ENCODE results near the gene WDPCP. TPM values are rescaled to one million over a fixed set of nuclear protein-coding genes. Genes with fewer than 3 reads are reported as not detected.
"Not testable (repeated sequence)": the region's sequence is repeated elsewhere in the genome, so short reads cannot be mapped to it uniquely, and the experiment has no call there.

The WDPCP gene
- total RNA-seq, 2 experiments from 2014 or later: 14.8 to 29.3 TPM

DNA sequence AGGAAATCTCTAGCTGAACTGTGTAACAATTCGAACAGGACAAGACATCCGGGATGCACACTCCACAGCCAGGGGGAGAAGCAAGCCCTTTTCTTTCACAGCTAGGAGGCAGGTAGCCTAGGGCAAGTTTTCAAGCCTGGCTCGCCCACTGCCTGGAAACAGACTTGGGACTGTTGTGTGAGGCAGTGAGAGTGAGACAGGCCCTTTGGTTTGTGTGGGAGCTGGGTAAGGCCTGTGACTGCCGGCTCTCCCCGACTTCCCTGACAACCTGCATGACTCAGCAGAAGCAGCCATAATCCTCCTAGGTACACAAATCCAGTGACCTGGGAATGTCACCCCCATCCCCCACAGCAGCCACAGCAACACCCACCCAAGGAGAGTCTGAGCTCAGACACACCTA is 179.7 kb downstream of the WDPCP start:
- CTCF ChIA-PET (ENCODE audit: unreplicated experiment): no interaction called here
- intact Hi-C loops (cut with micrococcal nuclease; ENCODE audit: unreplicated experiment): no loop called here
- Histone ChIP-seq H3K9me3 (ENCODE audit: low read length) (no peaks in the 10 kb centered on the region), H3K4me3 (ENCODE audit: low read depth, low read length, poor library complexity, severe bottlenecking) (no peak overlapping the region), H3K79me2 (ENCODE audit: insufficient read depth, low read depth, low read length) (no peaks in the 10 kb centered on the region), H4K20me1 (ENCODE audit: insufficient read depth, low read length) (no peaks in the 10 kb centered on the region), H3K9me2 (ENCODE audit: insufficient read depth, low read length) (no peaks in the 10 kb centered on the region), H3K36me3 (ENCODE audit: insufficient read depth, low read length) (no peaks in the 10 kb centered on the region), H2AFZ (ENCODE audit: low read length) (no peak overlapping the region), H3K4me2 (ENCODE audit: low read length) (no peak overlapping the region), H3K4me1 (ENCODE audit: insufficient read depth, low read length, poor library complexity, severe bottlenecking) (no peaks in the 10 kb centered on the region), H3K27ac (ENCODE audit: low read depth, low read length, poor library complexity, severe bottlenecking) (no peak overlapping the region)
- TF ChIP-seq, protein P1, sequence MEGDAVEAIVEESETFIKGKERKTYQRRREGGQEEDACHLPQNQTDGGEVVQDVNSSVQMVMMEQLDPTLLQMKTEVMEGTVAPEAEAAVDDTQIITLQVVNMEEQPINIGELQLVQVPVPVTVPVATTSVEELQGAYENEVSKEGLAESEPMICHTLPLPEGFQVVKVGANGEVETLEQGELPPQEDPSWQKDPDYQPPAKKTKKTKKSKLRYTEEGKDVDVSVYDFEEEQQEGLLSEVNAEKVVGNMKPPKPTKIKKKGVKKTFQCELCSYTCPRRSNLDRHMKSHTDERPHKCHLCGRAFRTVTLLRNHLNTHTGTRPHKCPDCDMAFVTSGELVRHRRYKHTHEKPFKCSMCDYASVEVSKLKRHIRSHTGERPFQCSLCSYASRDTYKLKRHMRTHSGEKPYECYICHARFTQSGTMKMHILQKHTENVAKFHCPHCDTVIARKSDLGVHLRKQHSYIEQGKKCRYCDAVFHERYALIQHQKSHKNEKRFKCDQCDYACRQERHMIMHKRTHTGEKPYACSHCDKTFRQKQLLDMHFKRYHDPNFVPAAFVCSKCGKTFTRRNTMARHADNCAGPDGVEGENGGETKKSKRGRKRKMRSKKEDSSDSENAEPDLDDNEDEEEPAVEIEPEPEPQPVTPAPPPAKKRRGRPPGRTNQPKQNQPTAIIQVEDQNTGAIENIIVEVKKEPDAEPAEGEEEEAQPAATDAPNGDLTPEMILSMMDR (conservative IDR thresholded peaks at IDR 0.05; ENCODE audit: low read length): no peak
- TF ChIP-seq EZH2phosphoT487 (IDR thresholded peaks at IDR 0.05; ENCODE audit: borderline replicate concordance, low read depth, low read length): no peak
- no peak for DNase-seq (ENCODE audit: low spot score)
- POLR2A ChIA-PET: no interaction called here
- no TSS peak for BruUV-seq (replicated peaks)

DNA sequence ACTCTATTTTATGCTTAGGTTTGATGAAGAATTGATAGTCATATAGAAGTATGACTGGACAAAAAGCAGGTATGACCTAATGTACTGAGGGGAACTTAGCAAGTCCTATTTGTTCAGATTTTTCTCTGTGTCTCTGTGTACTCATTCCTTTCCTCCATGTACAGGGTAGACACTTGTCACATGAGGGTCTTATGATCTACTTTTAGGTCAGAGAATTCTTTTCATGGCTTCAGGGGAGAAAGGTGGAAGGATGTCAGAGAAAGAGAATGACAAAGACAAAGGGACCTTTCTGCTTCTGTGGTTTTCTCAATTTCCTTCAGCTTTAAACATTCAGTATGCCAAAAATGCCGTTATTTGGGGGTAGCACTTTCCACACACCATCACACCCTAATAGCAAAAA is 181.6 kb downstream of the WDPCP start:
- no TSS peak for BruUV-seq (replicated peaks)
- ChIA-PET POLR2A (no interaction called here), CTCF (ENCODE audit: unreplicated experiment) (no interaction called here)
- Histone ChIP-seq H3K79me2 (ENCODE audit: insufficient read depth, low read depth, low read length) (no peaks in the 10 kb centered on the region), H3K9me3 (ENCODE audit: low read length) (no peaks in the 10 kb centered on the region), H3K27ac (ENCODE audit: low read depth, low read length, poor library complexity, severe bottlenecking) (no peak overlapping the region), H3K36me3 (ENCODE audit: insufficient read depth, low read length) (no peaks in the 10 kb centered on the region), H3K4me3 (ENCODE audit: low read depth, low read length, poor library complexity, severe bottlenecking) (no peak overlapping the region), H3K4me1 (ENCODE audit: insufficient read depth, low read length, poor library complexity, severe bottlenecking) (no peaks in the 10 kb centered on the region), H2AFZ (ENCODE audit: low read length) (no peak overlapping the region), H3K4me2 (ENCODE audit: low read length) (no peak overlapping the region), H3K9me2 (ENCODE audit: insufficient read depth, low read length) (no peaks in the 10 kb centered on the region), H4K20me1 (ENCODE audit: insufficient read depth, low read length) (no peaks in the 10 kb centered on the region)
- no peak for DNase-seq (ENCODE audit: low spot score)
- intact Hi-C loops (cut with micrococcal nuclease; ENCODE audit: unreplicated experiment): no loop called here
- TF ChIP-seq, protein P1 (conservative IDR thresholded peaks at IDR 0.05; ENCODE audit: low read length): no peak
- TF ChIP-seq EZH2phosphoT487 (IDR thresholded peaks at IDR 0.05; ENCODE audit: borderline replicate concordance, low read depth, low read length): no peak

DNA sequence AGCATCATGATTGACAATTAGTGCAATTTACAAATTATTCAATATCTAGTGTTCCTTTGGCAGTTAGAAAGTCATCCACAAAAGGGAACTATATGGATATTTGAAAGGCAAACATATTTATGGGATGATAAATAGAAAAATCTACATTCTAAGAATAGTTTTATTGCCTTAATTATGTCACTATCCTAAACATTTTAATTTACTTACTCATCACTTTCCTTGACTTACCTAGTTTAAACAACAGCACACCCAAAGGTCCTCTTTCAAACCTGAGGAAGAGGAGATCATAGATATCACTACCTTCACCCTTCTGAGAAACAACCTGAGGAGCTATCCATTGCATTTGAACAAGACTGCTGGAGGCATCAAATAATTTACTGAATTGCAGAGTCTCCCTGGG is 184.5 kb downstream of the WDPCP start:
- TF ChIP-seq, protein P1 (conservative IDR thresholded peaks at IDR 0.05; ENCODE audit: low read length): no peak
- no peak for TF ChIP-seq EZH2phosphoT487 (IDR thresholded peaks at IDR 0.05; ENCODE audit: borderline replicate concordance, low read depth, low read length)
- Histone ChIP-seq H3K4me2 (ENCODE audit: low read length) (no peak overlapping the region), H3K9me3 (ENCODE audit: low read length) (no peaks in the 10 kb centered on the region), H3K79me2 (ENCODE audit: insufficient read depth, low read depth, low read length) (no peaks in the 10 kb centered on the region), H3K4me3 (ENCODE audit: low read depth, low read length, poor library complexity, severe bottlenecking) (no peak overlapping the region), H3K27ac (ENCODE audit: low read depth, low read length, poor library complexity, severe bottlenecking) (no peak overlapping the region), H3K36me3 (ENCODE audit: insufficient read depth, low read length) (no peaks in the 10 kb centered on the region), H4K20me1 (ENCODE audit: insufficient read depth, low read length) (no peaks in the 10 kb centered on the region), H2AFZ (ENCODE audit: low read length) (no peak overlapping the region), H3K9me2 (ENCODE audit: insufficient read depth, low read length) (no peaks in the 10 kb centered on the region), H3K4me1 (ENCODE audit: insufficient read depth, low read length, poor library complexity, severe bottlenecking) (no peaks in the 10 kb centered on the region)
- POLR2A ChIA-PET: interaction anchor here (0.9 kb wide), 1 partner anchor 145 kb away, joined by 3 read pairs; no protein-coding TSS in a partner anchor
- no peak for DNase-seq (ENCODE audit: low spot score)
- intact Hi-C loops (cut with micrococcal nuclease; ENCODE audit: unreplicated experiment): no loop called here
- CTCF ChIA-PET (ENCODE audit: unreplicated experiment): no interaction called here
- BruUV-seq (replicated peaks): no TSS peak

DNA sequence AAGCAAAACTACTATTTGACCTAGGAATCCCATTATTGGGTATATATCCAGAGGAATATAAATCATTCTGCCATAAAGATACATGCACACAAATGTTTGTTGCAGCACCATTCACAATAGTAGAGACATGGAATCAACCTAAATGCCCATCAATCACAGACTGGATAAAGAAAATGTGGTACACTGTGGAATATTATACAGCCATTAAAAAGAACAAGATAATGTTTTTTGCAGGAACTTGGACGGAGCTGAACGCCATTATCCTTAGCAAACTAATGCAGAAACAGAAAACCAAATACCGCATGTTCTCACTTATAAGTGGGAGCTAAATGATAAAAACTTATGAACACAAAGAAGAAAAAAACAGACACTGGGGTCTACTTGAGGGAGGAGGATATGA is 185.4 kb downstream of the WDPCP start:
- H3K9me3 ChIP-seq (ENCODE audit: low read length); H3K27ac ChIP-seq (ENCODE audit: low read depth, low read length, poor library complexity, severe bottlenecking); H4K20me1 ChIP-seq (ENCODE audit: insufficient read depth, low read length); H2AFZ ChIP-seq (ENCODE audit: low read length); H3K4me2 ChIP-seq (ENCODE audit: low read length); DNase-seq (ENCODE audit: low spot score); CTCF ChIA-PET (ENCODE audit: unreplicated experiment); H3K4me3 ChIP-seq (ENCODE audit: low read depth, low read length, poor library complexity, severe bottlenecking); intact Hi-C loops (cut with micrococcal nuclease; ENCODE audit: unreplicated experiment); H3K9me2 ChIP-seq (ENCODE audit: insufficient read depth, low read length); H3K4me1 ChIP-seq (ENCODE audit: insufficient read depth, low read length, poor library complexity, severe bottlenecking); BruUV-seq (replicated peaks); H3K79me2 ChIP-seq (ENCODE audit: insufficient read depth, low read depth, low read length); H3K36me3 ChIP-seq (ENCODE audit: insufficient read depth, low read length): not testable (repeated sequence)
- POLR2A ChIA-PET: interaction anchor here (0.9 kb wide), 1 partner anchor 144 kb away, joined by 3 read pairs; no protein-coding TSS in a partner anchor

All from OCI-LY7 (cell line).